NT2/D1 (cell line): ENCODE data around the gene XG.

Source experiments
- SUZ12 ChIP-seq: IDR thresholded peaks from 2 replicates; pipeline ENCODE4 v1.6.1; 2011; ENCODE audit not compliant: insufficient read length, insufficient read depth; ENCODE audit errors: extremely low read depth
- YY1 ChIP-seq: IDR thresholded peaks from 2 replicates; pipeline ENCODE4 v1.6.1; 2011; ENCODE audit not compliant: insufficient read length, insufficient read depth
- ZNF274 ChIP-seq: IDR thresholded peaks from 2 replicates; pipeline ENCODE4 v1.6.1; 2011; ENCODE audit warnings: mild to moderate bottlenecking, low read depth, low read length

DNA sequence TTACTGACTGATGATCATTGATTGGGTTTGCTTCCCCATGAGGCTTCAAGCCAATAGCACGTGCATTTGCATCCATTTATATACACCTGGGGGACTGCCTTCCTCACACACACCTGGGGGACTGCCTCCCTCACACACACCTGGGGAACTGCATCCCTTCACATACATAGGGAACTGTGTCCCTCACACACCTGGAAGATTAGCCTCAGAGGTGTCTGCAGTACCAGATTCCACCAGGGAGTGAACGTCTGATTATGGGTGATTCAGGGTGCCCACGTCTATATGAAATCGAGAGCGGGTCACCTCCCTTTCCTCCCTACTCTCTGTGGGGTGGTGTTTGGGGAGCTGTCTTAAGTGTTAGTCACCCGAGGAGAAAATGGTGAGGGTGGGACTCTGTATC lies 43.8 kb upstream of the XG start:
- no peak for TF ChIP-seq SUZ12
- no peak for TF ChIP-seq YY1
- no peak for TF ChIP-seq ZNF274
